PC-3 (cell line): ENCODE measurements around the gene CRTAC1. TPM values are rescaled to one million over a fixed set of nuclear protein-coding genes. Genes with fewer than 3 reads are reported as not detected.

ENCODE experiments used
- ATAC-seq: fragments of 200-7000 bp; cut with Tn5 transposase; 2 replicates; pipeline ENCODE4 v1.9.1; 2020; ENCODE audit warnings: mild to moderate bottlenecking, moderate library complexity
- BruUV-seq: library from RNA; stranded (reverse); fragments of 400-500 nt; replicated peaks from 2 replicates; lab custom pipeline; 2021; lab: Mats Ljungman, UMichigan
- CTCF ChIA-PET: fragments of 300-600 bp; sonication (Branson Sonifier 250); formaldehyde crosslinking; loops from one replicate; lab custom pipeline; 2022; ENCODE audit warnings: antibody characterized with exemption; lab: Charles Lee
- POLR2A ChIA-PET: fragments of 300-600 bp; sonication (Branson Sonifier 250); formaldehyde crosslinking; loops from one replicate; lab custom pipeline; 2022; ENCODE audit warnings: antibody characterized with exemption; ENCODE audit not compliant: unreplicated experiment; lab: Charles Lee
- DNase-seq: peaks from one replicate; pipeline ENCODE4 v3.0.0-alpha.2; 2015
- H2AFZ ChIP-seq: fragments of 300-600 bp; sonication (generic); 2 replicates; pipeline ENCODE4 v1.6.0; 2016; ENCODE audit warnings: antibody characterized with exemption, low read length
- H3F3A ChIP-seq: fragments of 300-600 bp; sonication (generic); one replicate; pipeline ENCODE4 v1.6.0; 2017; ENCODE audit warnings: antibody characterized with exemption, low read length, control low read depth, mild to moderate bottlenecking; ENCODE audit not compliant: unreplicated experiment
- H3K27ac ChIP-seq: fragments of 300-600 bp; sonication (generic); 2 replicates; pipeline ENCODE4 v1.5.1; 2016; ENCODE audit warnings: mild to moderate bottlenecking, low read length
- H3K27me3 ChIP-seq: fragments of 300-600 bp; sonication (generic); 2 replicates; pipeline ENCODE4 v1.6.1; 2016; ENCODE audit warnings: low read length, mixed read lengths
- H3K36me3 ChIP-seq: fragments of 300-600 bp; sonication (generic); 2 replicates; pipeline ENCODE4 v1.6.1; 2016; ENCODE audit warnings: low read depth, mixed run types, low read length, mixed read lengths
- H3K4me1 ChIP-seq: fragments of 300-600 bp; sonication (generic); 2 replicates; pipeline ENCODE4 v1.5.1; 2016; ENCODE audit warnings: low read length; ENCODE audit not compliant: insufficient read depth
- H3K4me2 ChIP-seq: fragments of 300-600 bp; sonication (generic); 2 replicates; pipeline ENCODE4 v1.6.0; 2016; ENCODE audit warnings: low read length
- H3K4me3 ChIP-seq: fragments of 300-600 bp; sonication (generic); 2 replicates; pipeline ENCODE4 v1.5.1; 2016; ENCODE audit warnings: mild to moderate bottlenecking, low read length, mixed read lengths
- H3K79me2 ChIP-seq: fragments of 300-600 bp; sonication (generic); 2 replicates; pipeline ENCODE4 v1.6.1; 2017; ENCODE audit warnings: low read length, mixed read lengths
- H3K9ac ChIP-seq: fragments of 300-600 bp; sonication (generic); 2 replicates; pipeline ENCODE4 v1.6.0; 2016; ENCODE audit warnings: mild to moderate bottlenecking, low read length
- H3K9me2 ChIP-seq: fragments of 300-600 bp; sonication (generic); replicated peaks from 2 replicates; pipeline ENCODE4 v1.6.1; 2016; ENCODE audit warnings: mixed run types, low read length, mixed read lengths
- H3K9me3 ChIP-seq: fragments of 300-600 bp; sonication (generic); 2 replicates; pipeline ENCODE4 v1.6.1; 2016; ENCODE audit warnings: low read length, mixed read lengths
- H4K20me1 ChIP-seq: fragments of 300-600 bp; sonication (generic); 2 replicates; pipeline ENCODE4 v1.6.1; 2016; ENCODE audit warnings: low read length, mixed read lengths
- EZH2 ChIP-seq: fragments of 300-600 bp; sonication (generic); IDR thresholded peaks from one replicate; pipeline ENCODE4 v1.6.1; 2017; ENCODE audit warnings: antibody characterized with exemption, mild to moderate bottlenecking, low read length; ENCODE audit not compliant: unreplicated experiment
- EZH2phosphoT487 ChIP-seq: fragments of 300-600 bp; sonication (generic); IDR thresholded peaks from 2 replicates; pipeline ENCODE4 v1.6.1; 2018; ENCODE audit warnings: mild to moderate bottlenecking, antibody characterized with exemption, low read length, borderline replicate concordance
- intact Hi-C: fragments of 100-400 bp; cut with micrococcal nuclease; formaldehyde crosslinking; loops from 2 replicates; pipeline ENCODE4 v1.9.0; 2023
- total RNA-seq: library from RNA; depleted of rRNA; stranded (reverse); fragments of >200 nt; gene quantifications from 2 replicates; pipeline ENCODE4 v1.2.3, GENCODE V29; 2014
- TF ChIP-seq, protein P1 (sequence below): fragments of 300-600 bp; sonication (generic); conservative IDR thresholded peaks from 2 replicates; pipeline ENCODE4 v1.5.1; 2017; ENCODE audit warnings: antibody characterized with exemption, low read depth, mild to moderate bottlenecking, low read length

The CRTAC1 gene
- total RNA-seq, 1 experiment from 2014 or later = not detected

DNA sequence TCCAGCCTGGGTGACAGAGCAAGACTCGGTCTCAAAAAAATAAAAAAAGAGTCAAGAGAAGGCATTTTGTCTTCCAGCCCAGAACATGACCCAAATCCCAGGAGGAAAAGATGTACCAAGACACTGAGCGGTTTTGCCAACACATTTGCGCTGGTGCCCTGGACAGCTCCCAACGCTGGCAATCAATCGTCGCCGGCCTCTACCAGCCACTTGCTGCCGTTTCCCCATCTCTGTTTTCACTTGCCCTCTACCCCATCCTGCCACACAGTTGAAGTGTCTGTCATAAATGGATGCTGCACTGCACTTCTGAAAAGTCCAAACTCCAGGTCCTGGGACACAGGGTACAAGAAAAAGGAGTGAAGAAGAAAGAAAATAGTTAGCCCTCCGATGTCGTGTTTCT, 29.7 kb upstream of the CRTAC1 start:
- Histone ChIP-seq H3K4me2 (no peak overlapping the region), H3F3A (no peaks in the 10 kb centered on the region), H2AFZ (no peak overlapping the region), H3K27me3 (0 out of 2 replicates have a peak, but pooled peaks cover 3% of the 10 kb centered on the region), H3K36me3 (no peaks in the 10 kb centered on the region), H4K20me1 (no peaks in the 10 kb centered on the region), H3K9ac (no peak overlapping the region), H3K79me2 (no peaks in the 10 kb centered on the region), H3K4me3 (no peak overlapping the region), H3K9me3 (no peaks in the 10 kb centered on the region), H3K9me2 (no peaks in the 10 kb centered on the region), H3K27ac (no peak overlapping the region), H3K4me1 (no peaks in the 10 kb centered on the region)
- TF ChIP-seq EZH2phosphoT487 = no peak
- no peak for TF ChIP-seq EZH2
- TF ChIP-seq, protein P1, sequence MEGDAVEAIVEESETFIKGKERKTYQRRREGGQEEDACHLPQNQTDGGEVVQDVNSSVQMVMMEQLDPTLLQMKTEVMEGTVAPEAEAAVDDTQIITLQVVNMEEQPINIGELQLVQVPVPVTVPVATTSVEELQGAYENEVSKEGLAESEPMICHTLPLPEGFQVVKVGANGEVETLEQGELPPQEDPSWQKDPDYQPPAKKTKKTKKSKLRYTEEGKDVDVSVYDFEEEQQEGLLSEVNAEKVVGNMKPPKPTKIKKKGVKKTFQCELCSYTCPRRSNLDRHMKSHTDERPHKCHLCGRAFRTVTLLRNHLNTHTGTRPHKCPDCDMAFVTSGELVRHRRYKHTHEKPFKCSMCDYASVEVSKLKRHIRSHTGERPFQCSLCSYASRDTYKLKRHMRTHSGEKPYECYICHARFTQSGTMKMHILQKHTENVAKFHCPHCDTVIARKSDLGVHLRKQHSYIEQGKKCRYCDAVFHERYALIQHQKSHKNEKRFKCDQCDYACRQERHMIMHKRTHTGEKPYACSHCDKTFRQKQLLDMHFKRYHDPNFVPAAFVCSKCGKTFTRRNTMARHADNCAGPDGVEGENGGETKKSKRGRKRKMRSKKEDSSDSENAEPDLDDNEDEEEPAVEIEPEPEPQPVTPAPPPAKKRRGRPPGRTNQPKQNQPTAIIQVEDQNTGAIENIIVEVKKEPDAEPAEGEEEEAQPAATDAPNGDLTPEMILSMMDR = no peak
- ChIA-PET POLR2A (no interaction called here), CTCF (no interaction called here)
- DNase-seq (no peak), ATAC-seq (no peak)
- BruUV-seq = no TSS peak
- intact Hi-C loops = no loop called here

GRCh38 chr10:98058295-98058694, 27.9 kb upstream of the CRTAC1 start:
- no peaks in the 10 kb centered on the region for H3F3A ChIP-seq
- no TSS peak for BruUV-seq
- no peak overlapping the region for H2AFZ ChIP-seq
- H3K36me3 ChIP-seq = no peaks in the 10 kb centered on the region
- DNase-seq = no peak
- no peaks in the 10 kb centered on the region for H3K79me2 ChIP-seq
- H3K9ac ChIP-seq = no peak overlapping the region
- no peak overlapping the region for H3K27ac ChIP-seq
- no peak overlapping the region for H3K4me2 ChIP-seq
- no peak overlapping the region for H3K4me3 ChIP-seq
- intact Hi-C loops = no loop called here
- H3K9me2 ChIP-seq = no peaks in the 10 kb centered on the region
- peaks cover 4% of the 10 kb centered on the region; the same call in 1 of the 2 replicates for H3K27me3 ChIP-seq
- H3K9me3 ChIP-seq = no peaks in the 10 kb centered on the region
- CTCF ChIA-PET = no interaction called here
- ATAC-seq = no peak
- POLR2A ChIA-PET = no interaction called here
- H4K20me1 ChIP-seq = no peaks in the 10 kb centered on the region
- TF ChIP-seq EZH2 (no peak), EZH2phosphoT487 (no peak)
- TF ChIP-seq, protein P1 = no peak
- no peaks in the 10 kb centered on the region for H3K4me1 ChIP-seq

DNA sequence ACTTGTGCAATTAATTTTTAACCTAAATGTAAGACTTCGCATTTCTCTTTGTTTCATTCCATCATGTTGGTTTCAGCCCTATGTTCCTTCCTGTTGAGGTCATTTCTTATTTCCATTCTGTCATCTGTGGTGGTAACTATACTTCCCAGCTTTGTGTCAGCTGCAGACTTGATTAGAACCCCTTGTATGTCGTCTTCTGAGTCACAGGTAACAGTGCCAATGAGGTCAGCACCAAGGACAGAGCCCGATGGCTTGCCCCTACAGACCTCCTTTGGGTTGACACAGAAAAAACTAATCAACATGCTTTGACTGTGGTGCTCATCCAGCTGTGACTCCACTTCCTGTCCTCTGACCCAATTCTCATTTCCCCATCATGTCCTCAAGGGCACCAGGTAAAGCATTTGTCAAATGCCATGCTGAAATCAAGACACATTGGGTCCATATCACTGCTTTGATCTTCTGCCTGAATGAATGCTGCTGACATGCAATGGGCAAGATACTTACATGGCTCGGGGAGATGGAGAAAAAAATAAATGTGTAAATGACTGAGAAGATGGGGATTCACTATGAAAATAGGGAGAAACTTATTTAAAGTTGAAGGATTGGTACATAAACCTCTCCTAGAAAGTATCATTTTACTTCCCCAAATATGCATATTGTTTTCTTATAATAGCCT, 25.6 kb upstream of the CRTAC1 start:
- DNase-seq (peak; percentile 31), ATAC-seq (no peak)
- ChIA-PET CTCF (no interaction called here), POLR2A (no interaction called here)
- Histone ChIP-seq H3K27ac (no peak overlapping the region), H4K20me1 (no peaks in the 10 kb centered on the region), H3K4me2 (no peak overlapping the region), H2AFZ (no peak overlapping the region), H3K27me3 (peaks cover 23% of the 10 kb centered on the region; the same call in 1 of the 2 replicates), H3K36me3 (no peaks in the 10 kb centered on the region), H3K4me1 (no peaks in the 10 kb centered on the region), H3K9ac (no peak overlapping the region), H3K9me2 (no peaks in the 10 kb centered on the region), H3K79me2 (no peaks in the 10 kb centered on the region), H3K4me3 (no peak overlapping the region), H3K9me3 (no peaks in the 10 kb centered on the region), H3F3A (no peaks in the 10 kb centered on the region)
- intact Hi-C loops = no loop called here
- no peak for TF ChIP-seq EZH2
- TF ChIP-seq EZH2phosphoT487 = no peak
- TF ChIP-seq, protein P1 = no peak
- no TSS peak for BruUV-seq
